Esophagus mucosa (tissue), 1 donor: ENCODE data around the gene SIRPG. TPM values are rescaled to one million over a fixed set of nuclear protein-coding genes. Genes with fewer than 3 reads are reported as not detected.
"Not testable (repeated sequence)": the region's sequence is repeated elsewhere in the genome, so short reads cannot be mapped to it uniquely, and the experiment has no call there.

Experiments
- ATAC-seq: fragments of 200-7000 bp; cut with Tn5 transposase; one replicate; pipeline ENCODE4 v1.9.1; 2020
- total RNA-seq: library from RNA; stranded (reverse); gene quantifications from one replicate; pipeline ENCODE4 v1.2.4, GENCODE V29; 2023
- donor health status: DM: yes; HTN: yes; CAD: no.

SIRPG gene
- total RNA-seq, 1 donor from 2014 or later = 0.60 TPM

DNA sequence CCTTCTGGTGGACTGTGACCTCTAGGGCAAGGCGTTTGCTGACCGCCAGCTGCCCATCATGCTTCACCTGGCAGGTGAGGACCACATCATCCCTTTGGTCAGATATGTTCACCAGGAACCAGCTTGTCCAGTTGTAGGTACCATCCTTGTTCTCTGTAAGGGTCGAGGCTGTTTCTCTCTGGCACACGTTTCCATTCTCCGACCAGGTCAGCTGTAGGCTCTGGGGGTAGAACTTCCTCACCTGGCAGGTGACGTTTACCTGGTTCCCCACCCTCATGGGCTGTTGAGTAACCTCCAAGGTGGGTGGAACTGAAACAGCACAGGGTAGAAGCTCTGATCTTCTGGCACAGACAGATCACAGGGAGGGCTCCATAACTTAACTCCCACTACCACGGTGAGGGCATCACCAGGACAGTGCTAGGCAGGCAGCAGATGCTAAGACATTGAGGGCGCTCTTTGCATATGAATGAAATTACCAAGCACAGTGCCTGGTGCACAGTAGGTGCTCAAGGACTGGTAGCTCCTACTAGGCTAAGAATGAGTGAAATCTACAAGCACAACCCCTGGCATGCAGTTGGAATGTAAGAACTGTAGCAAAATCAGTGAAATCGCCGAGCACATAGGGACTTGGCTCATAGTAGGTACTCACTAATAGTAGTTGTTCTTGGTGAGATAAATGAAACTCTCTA is 22.1 kb downstream of the SIRPG start:
- no peak for ATAC-seq

GRCh38 chr20:1633535-1633934 is 24.0 kb downstream of the SIRPG start:
- peak; percentile 20 for ATAC-seq

- no peak for ATAC-seq
These were observed 25.4 kb downstream of the SIRPG start for GRCh38 chr20:1632178-1632577.

GRCh38 chr20:1631309-1632151 is 26.0 kb downstream of the SIRPG start:
- ATAC-seq = no peak

DNA sequence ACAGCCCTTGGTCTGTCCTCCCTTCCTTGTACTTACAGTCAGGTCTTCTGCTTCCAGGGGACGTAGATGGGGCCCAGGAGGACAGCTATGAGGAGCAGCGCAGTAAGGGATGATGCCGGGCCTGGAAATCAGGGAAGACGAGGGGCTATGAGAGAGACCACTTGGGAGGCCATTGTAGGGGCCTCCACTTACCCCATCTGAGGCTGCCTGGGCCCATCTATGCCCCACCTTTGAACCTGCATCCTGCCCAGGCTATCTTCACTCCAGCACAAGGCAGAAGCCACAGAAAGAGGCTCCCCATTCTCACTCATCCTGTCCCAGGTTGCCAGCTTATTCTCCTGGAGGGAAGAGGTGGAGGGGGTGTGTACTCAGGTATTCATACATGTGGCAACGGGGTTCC is 27.4 kb downstream of the SIRPG start:
- no peak for ATAC-seq

GRCh38 chr20:1629321-1629720 is 28.3 kb downstream of the SIRPG start:
- ATAC-seq = no peak

- no peak for ATAC-seq
These were observed 29.0 kb downstream of the SIRPG start for GRCh38 chr20:1628621-1629020.

DNA sequence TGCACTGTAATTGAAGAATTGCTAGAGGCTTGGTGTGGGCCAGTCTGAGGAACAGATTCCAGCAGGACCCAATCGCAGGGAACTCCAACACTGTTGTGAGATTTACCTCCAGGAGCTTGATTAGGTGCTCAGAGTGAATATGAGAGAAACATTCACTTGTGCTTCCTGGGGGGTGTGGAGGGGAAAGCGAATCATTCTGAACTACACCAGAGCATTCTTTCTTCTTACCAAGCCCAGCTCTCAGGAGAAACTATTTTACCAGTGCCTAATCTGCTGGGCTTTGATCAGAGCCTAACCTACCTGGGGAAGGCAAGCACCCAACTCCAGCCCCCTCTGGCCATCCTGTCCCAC is 30.4 kb downstream of the SIRPG start:
- ATAC-seq = no peak

DNA sequence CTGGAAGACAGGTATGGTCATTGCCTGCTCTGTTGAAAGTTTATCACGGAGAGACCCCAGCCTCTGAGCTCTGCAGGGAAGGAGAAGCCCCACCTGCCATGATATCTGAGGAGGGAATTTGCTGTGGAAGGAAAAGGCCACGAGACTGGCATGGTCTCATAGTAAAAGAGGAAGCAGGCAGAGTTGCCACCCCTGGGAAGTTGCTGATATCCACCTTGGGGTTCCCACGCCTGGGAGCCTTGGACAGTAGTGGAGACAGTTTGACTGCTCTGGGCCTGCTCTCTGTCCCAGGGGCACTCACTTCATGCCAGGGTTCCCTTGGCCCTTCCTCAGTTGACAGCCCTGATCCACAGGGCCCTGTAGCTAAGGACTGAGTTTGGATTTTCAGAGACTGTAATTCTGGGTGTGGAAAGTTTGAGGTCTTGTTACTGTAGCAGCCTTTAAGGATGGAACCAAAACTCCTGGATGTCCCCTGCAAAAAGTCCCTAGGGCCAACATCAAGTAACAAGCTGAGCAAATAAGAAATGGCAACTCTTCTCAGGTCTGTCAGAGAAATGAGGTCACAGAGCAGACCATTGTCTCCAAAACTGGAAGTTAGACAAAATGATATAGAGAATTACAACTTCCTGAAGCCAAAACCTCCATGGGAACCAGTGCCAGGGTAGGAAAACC is 30.9 kb downstream of the SIRPG start:
- ATAC-seq = no peak

DNA sequence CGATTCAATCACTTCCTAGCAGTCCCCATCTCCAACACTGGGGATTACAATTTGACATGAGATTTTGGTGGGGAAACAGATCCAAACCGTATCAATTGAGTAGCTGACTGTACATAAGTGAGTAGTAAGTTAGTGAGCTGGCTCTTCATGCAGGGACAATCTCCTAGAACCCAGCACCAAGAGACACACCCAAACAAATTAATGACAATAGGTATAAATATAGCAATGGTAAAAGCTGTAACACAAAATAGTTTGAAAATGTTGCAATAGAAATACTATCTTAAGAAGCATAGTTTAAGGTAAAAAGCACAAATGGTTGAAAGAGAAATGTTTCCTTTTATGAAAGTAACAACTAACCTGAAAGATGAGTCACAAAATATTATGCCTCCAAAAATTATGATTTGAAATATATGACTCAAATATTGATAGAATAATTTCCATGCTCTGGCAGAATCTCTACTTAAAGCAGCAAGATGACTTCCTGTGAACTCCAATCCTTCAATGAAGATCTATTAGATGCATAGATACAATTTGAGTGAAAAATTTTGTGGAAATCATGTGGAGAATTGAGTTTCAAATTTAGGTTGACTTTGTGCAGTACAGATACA is 32.4 kb downstream of the SIRPG start:
- ATAC-seq = no peak

- ATAC-seq = peak; percentile 11
These were observed 33.9 kb downstream of the SIRPG start for GRCh38 chr20:1623501-1624205.

- ATAC-seq = no peak
These were observed 35.1 kb downstream of the SIRPG start for GRCh38 chr20:1622450-1622849.

- ATAC-seq = no peak
These were observed 36.3 kb downstream of the SIRPG start for GRCh38 chr20:1621316-1621715.

- ATAC-seq = peak; percentile 35
These were observed 37.6 kb downstream of the SIRPG start, which contains the start of gene SIRPB1 for GRCh38 chr20:1619861-1620444. SIRPB1 (minus strand) TSS chr20:1620009; CDS start chr20:1619944, 65 bp downstream.

DNA sequence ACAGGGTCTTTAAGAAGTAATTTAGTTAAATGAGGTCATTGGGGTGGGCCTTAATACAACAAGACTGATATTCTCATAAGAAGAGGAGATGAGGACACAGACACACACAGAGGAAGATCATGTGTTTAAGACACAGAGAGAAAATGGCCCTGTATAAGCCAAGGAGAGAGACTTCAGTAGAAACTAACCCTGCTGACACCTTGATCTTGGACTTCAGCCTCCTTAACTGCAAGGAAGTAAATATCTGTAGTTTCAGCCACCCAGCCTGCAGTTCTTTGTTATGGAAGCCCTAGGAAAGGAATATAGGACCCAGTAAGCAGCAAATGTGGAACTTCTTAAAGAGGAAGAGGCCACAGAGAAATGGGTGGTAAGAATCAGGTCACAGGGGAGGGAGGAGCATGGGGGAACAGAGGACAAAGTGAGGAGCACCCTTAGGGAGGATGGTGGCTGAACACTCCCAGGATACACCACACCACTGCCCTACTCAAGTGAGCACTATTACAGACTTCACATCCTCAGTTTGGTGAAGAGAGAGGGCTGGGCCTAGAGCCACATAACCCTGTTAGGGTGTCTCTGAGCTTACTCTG is 38.5 kb downstream of the SIRPG start:
- ATAC-seq = no peak

GRCh38 chr20:1618479-1618878 is 39.1 kb downstream of the SIRPG start:
- no peak for ATAC-seq

- ATAC-seq = no peak
These were observed 40.6 kb downstream of the SIRPG start for GRCh38 chr20:1616858-1617434.

GRCh38 chr20:1610404-1610803 is 47.2 kb downstream of the SIRPG start:
- ATAC-seq = not testable (repeated sequence)

- ATAC-seq = peak; percentile 59
These were observed 48.8 kb downstream of the SIRPG start for GRCh38 chr20:1608678-1609347.

GRCh38 chr20:1600736-1601135 is 56.8 kb downstream of the SIRPG start:
- no peak for ATAC-seq

GRCh38 chr20:1595333-1595732 is 62.2 kb downstream of the SIRPG start:
- ATAC-seq = no peak
